ENCODE data around the gene JMJD8. TPM values are rescaled to one million over a fixed set of nuclear protein-coding genes. Genes with fewer than 3 reads are reported as not detected.

Gene JMJD8
- total and polyA plus RNA-seq, 8 donors, result 41.7 to 72.6 (median 45.5) TPM

- no peak for ATAC-seq
- Histone ChIP-seq H3K27ac (no peak overlapping the region), H3K9me3 (no peaks in the 10 kb centered on the region), H3K4me1 (peaks cover 12 to 49% of the 10 kb centered on the region in 2 donors), H3K4me3 (no peak overlapping the region), H3K27me3 (peaks cover 0 to 6% of the 10 kb centered on the region in 2 donors), H3K36me3 (peaks cover 0 to 24% of the 10 kb centered on the region in 2 donors)
- intact Hi-C loops (cut with DNase I), result no loop called here
- no peak for TF ChIP-seq CTCF (IDR thresholded peaks at IDR 0.05)
- no peak for DNase-seq
Measured at GRCh38 chr16:634051-634670, 50.0 kb downstream of the JMJD8 start.

- H3K9me3 ChIP-seq, result no peaks in the 10 kb centered on the region
- peaks cover 0 to 6% of the 10 kb centered on the region in 2 donors for H3K27me3 ChIP-seq
- H3K36me3 ChIP-seq, result peaks cover 0 to 31% of the 10 kb centered on the region in 2 donors
- H3K4me1 ChIP-seq, result peaks cover 12 to 56% of the 10 kb centered on the region in 2 donors
- no peak overlapping the region for H3K27ac ChIP-seq
- no peak for DNase-seq
- intact Hi-C loops (cut with DNase I), result no loop called here
- H3K4me3 ChIP-seq, result no peak overlapping the region
- TF ChIP-seq CTCF (IDR thresholded peaks at IDR 0.05), result no peak
- no peak for ATAC-seq
Measured at GRCh38 chr16:633336-634050, 50.6 kb downstream of the JMJD8 start.

GRCh38 chr16:632486-633335 lies 51.4 kb downstream of the JMJD8 start:
- H3K9me3 ChIP-seq, result no peaks in the 10 kb centered on the region
- no peak overlapping the region for H3K4me3 ChIP-seq
- intact Hi-C loops (cut with DNase I), result no loop called here
- H3K27me3 ChIP-seq, result peaks cover 0 to 6% of the 10 kb centered on the region in 2 donors
- H3K4me1 ChIP-seq, result peaks cover 12 to 58% of the 10 kb centered on the region in 2 donors
- DNase-seq, result no peak
- no peak for TF ChIP-seq CTCF (IDR thresholded peaks at IDR 0.05)
- no peak overlapping the region for H3K27ac ChIP-seq
- ATAC-seq, result no peak
- peaks cover 0 to 39% of the 10 kb centered on the region in 2 donors for H3K36me3 ChIP-seq

GRCh38 chr16:631808-632358 lies 52.3 kb downstream of the JMJD8 start:
- Histone ChIP-seq H3K4me3 (no peak overlapping the region), H3K36me3 (peaks cover 0 to 47% of the 10 kb centered on the region in 2 donors), H3K4me1 (peaks cover 15 to 52% of the 10 kb centered on the region in 2 donors), H3K9me3 (no peaks in the 10 kb centered on the region), H3K27me3 (peaks cover 0 to 6% of the 10 kb centered on the region in 2 donors), H3K27ac (no peak overlapping the region)
- DNase-seq (no peak), ATAC-seq (no peak)
- TF ChIP-seq CTCF (IDR thresholded peaks at IDR 0.05), result no peak
- intact Hi-C loops (cut with DNase I), result no loop called here

Other genes with a start within 250 kb of the JMJD8 start
- gene CAPN15, start 156.6 kb downstream of the JMJD8 start, total RNA-seq, result 10 to 100 TPM; 33.8 to 57.2 TPM
- gene CAPN15, start 156.6 kb downstream of the JMJD8 start, polyA plus RNA-seq (ENCODE audit: insufficient read length in 6 of 6), result 10 to 100 TPM; 16.7 to 45.3 (median 26.0) TPM
- gene PRR35, start 123.9 kb downstream of the JMJD8 start, total RNA-seq, result not detected
- under 1 TPM in 1 of 6 donors, not detected in 5; 0.06 TPM for gene PRR35, start 123.9 kb downstream of the JMJD8 start, polyA plus RNA-seq (ENCODE audit: insufficient read length in 6 of 6)
- gene NHLRC4, start 117.3 kb downstream of the JMJD8 start, total RNA-seq, result 1 to 10 TPM in 1 of 2 donors, under 1 TPM in 1; 0.99 to 2.0 TPM
- 1 to 10 TPM; 2.2 to 3.4 (median 3.1) TPM for gene NHLRC4, start 117.3 kb downstream of the JMJD8 start, polyA plus RNA-seq (ENCODE audit: insufficient read length in 6 of 6)
- gene PIGQ, start 114.4 kb downstream of the JMJD8 start, total RNA-seq, result 10 to 100 TPM; 51.0 to 68.5 TPM
- gene PIGQ, start 114.4 kb downstream of the JMJD8 start, polyA plus RNA-seq (ENCODE audit: insufficient read length in 6 of 6), result 10 to 100 TPM; 32.9 to 46.2 (median 36.8) TPM
- 10 to 100 TPM; 32.1 to 32.9 TPM for gene RAB40C, start 94.3 kb downstream of the JMJD8 start, total RNA-seq
- gene RAB40C, start 94.3 kb downstream of the JMJD8 start, polyA plus RNA-seq (ENCODE audit: insufficient read length in 6 of 6), result 10 to 100 TPM; 17.6 to 31.1 (median 22.4) TPM
- 1 to 10 TPM in 1 of 2 donors, under 1 TPM in 1; 0.58 to 1.4 TPM for gene WFIKKN1, start 53.3 kb downstream of the JMJD8 start, total RNA-seq
- under 1 TPM; 0.11 to 0.85 (median 0.41) TPM for gene WFIKKN1, start 53.3 kb downstream of the JMJD8 start, polyA plus RNA-seq (ENCODE audit: insufficient read length in 6 of 6)
- gene METTL26, start 48.0 kb downstream of the JMJD8 start, total RNA-seq, result 10 to 100 TPM; 69.3 to 70.4 TPM
- gene METTL26, start 48.0 kb downstream of the JMJD8 start, polyA plus RNA-seq (ENCODE audit: insufficient read length in 6 of 6), result 10 to 100 TPM; 37.2 to 59.4 (median 49.5) TPM
- gene MCRIP2, start 42.5 kb downstream of the JMJD8 start, total RNA-seq, result 10 to 100 TPM; 41.5 to 42.5 TPM
- 10 to 100 TPM in 3 of 6 donors, 1 to 10 TPM in 3; 6.8 to 14.5 (median 9.8) TPM for gene MCRIP2, start 42.5 kb downstream of the JMJD8 start, polyA plus RNA-seq (ENCODE audit: insufficient read length in 6 of 6)
- 10 to 100 TPM; 27.3 to 41.3 TPM for gene WDR90, start 35.0 kb downstream of the JMJD8 start, total RNA-seq
- 10 to 100 TPM; 39.1 to 63.0 (median 44.4) TPM for gene WDR90, start 35.0 kb downstream of the JMJD8 start, polyA plus RNA-seq (ENCODE audit: insufficient read length in 6 of 6)
- 10 to 100 TPM; 75.9 to 87.2 TPM for gene RHOT2, start 16.2 kb downstream of the JMJD8 start, total RNA-seq
- gene RHOT2, start 16.2 kb downstream of the JMJD8 start, polyA plus RNA-seq (ENCODE audit: insufficient read length in 6 of 6), result 100 to 1,000 TPM in 1 of 6 donors, 10 to 100 TPM in 5; 59.8 to 104 (median 69.0) TPM
- 1 to 10 TPM; 2.3 to 4.3 TPM for gene RHBDL1, start 8.7 kb downstream of the JMJD8 start, total RNA-seq
- 1 to 10 TPM in 1 of 6 donors, under 1 TPM in 5; 0.45 to 1.9 (median 0.74) TPM for gene RHBDL1, start 8.7 kb downstream of the JMJD8 start, polyA plus RNA-seq (ENCODE audit: insufficient read length in 6 of 6)
- gene STUB1, start 3.9 kb downstream of the JMJD8 start, total RNA-seq, result 100 to 1,000 TPM in 1 of 2 donors, 10 to 100 TPM in 1; 93.9 to 103 TPM
- gene STUB1, start 3.9 kb downstream of the JMJD8 start, polyA plus RNA-seq (ENCODE audit: insufficient read length in 6 of 6), result 100 to 1,000 TPM in 4 of 6 donors, 10 to 100 TPM in 2; 92.9 to 143 (median 119) TPM
- 10 to 100 TPM; 11.7 to 14.2 TPM for gene WDR24, start 6.1 kb upstream of the JMJD8 start, total RNA-seq
- 10 to 100 TPM in 5 of 6 donors, 1 to 10 TPM in 1; 9.4 to 14.3 (median 11.0) TPM for gene WDR24, start 6.1 kb upstream of the JMJD8 start, polyA plus RNA-seq (ENCODE audit: insufficient read length in 6 of 6)
- 1 to 10 TPM in 1 of 2 donors, under 1 TPM in 1; 0.50 to 5.7 TPM for gene FBXL16, start 21.5 kb upstream of the JMJD8 start, total RNA-seq
- 1 to 10 TPM in 1 of 6 donors, under 1 TPM in 5; 0.48 to 1.1 (median 0.72) TPM for gene FBXL16, start 21.5 kb upstream of the JMJD8 start, polyA plus RNA-seq (ENCODE audit: insufficient read length in 6 of 6)
- gene METRN, start 30.8 kb upstream of the JMJD8 start, total RNA-seq, result 10 to 100 TPM; 37.0 to 57.3 TPM
- gene METRN, start 30.8 kb upstream of the JMJD8 start, polyA plus RNA-seq (ENCODE audit: insufficient read length in 6 of 6), result 10 to 100 TPM in 3 of 6 donors, 1 to 10 TPM in 3; 9.3 to 22.5 (median 11.1) TPM
- gene ANTKMT, start 36.8 kb upstream of the JMJD8 start, total RNA-seq, result 10 to 100 TPM; 45.8 to 52.9 TPM
- 10 to 100 TPM in 3 of 6 donors, 1 to 10 TPM in 3; 7.7 to 18.5 (median 11.1) TPM for gene ANTKMT, start 36.8 kb upstream of the JMJD8 start, polyA plus RNA-seq (ENCODE audit: insufficient read length in 6 of 6)
- 10 to 100 TPM in 1 of 2 donors, under 1 TPM in 1; 0.96 to 13.7 TPM for gene CCDC78, start 42.1 kb upstream of the JMJD8 start, total RNA-seq
- 1 to 10 TPM; 1.8 to 8.9 (median 8.6) TPM for gene CCDC78, start 42.1 kb upstream of the JMJD8 start, polyA plus RNA-seq (ENCODE audit: insufficient read length in 6 of 6)
- gene HAGHL, start 42.8 kb upstream of the JMJD8 start, total RNA-seq, result 1 to 10 TPM; 8.7 to 9.9 TPM
- gene HAGHL, start 42.8 kb upstream of the JMJD8 start, polyA plus RNA-seq (ENCODE audit: insufficient read length in 6 of 6), result 1 to 10 TPM; 2.4 to 7.7 (median 3.6) TPM
- 10 to 100 TPM; 26.7 to 28.2 TPM for gene CIAO3, start 56.7 kb upstream of the JMJD8 start, total RNA-seq
- 10 to 100 TPM; 17.2 to 27.2 (median 20.4) TPM for gene CIAO3, start 56.7 kb upstream of the JMJD8 start, polyA plus RNA-seq (ENCODE audit: insufficient read length in 6 of 6)
- gene MSLN, start 76.4 kb upstream of the JMJD8 start, total RNA-seq, result 100 to 1,000 TPM in 1 of 2 donors, 10 to 100 TPM in 1; 55.5 to 464 TPM
- 10 to 100 TPM; 14.5 to 29.0 (median 18.4) TPM for gene MSLN, start 76.4 kb upstream of the JMJD8 start, polyA plus RNA-seq (ENCODE audit: insufficient read length in 6 of 6)
- 10 to 100 TPM; 12.6 to 21.0 TPM for gene RPUSD1, start 104.0 kb upstream of the JMJD8 start, total RNA-seq
- 10 to 100 TPM in 4 of 6 donors, 1 to 10 TPM in 2; 8.6 to 13.9 (median 11.4) TPM for gene RPUSD1, start 104.0 kb upstream of the JMJD8 start, polyA plus RNA-seq (ENCODE audit: insufficient read length in 6 of 6)
- 10 to 100 TPM; 18.8 to 35.5 TPM for gene CHTF18, start 104.3 kb upstream of the JMJD8 start, total RNA-seq
- 10 to 100 TPM; 23.7 to 30.8 (median 24.4) TPM for gene CHTF18, start 104.3 kb upstream of the JMJD8 start, polyA plus RNA-seq (ENCODE audit: insufficient read length in 6 of 6)
- gene GNG13, start 116.4 kb upstream of the JMJD8 start, total RNA-seq, result not detected
- gene GNG13, start 116.4 kb upstream of the JMJD8 start, polyA plus RNA-seq (ENCODE audit: insufficient read length in 6 of 6), result under 1 TPM in 2 of 6 donors, not detected in 4; 0.17 to 0.27 TPM

Measured in left lung (tissue), 10 donors.